ENCODE data around the gene C1QTNF6. TPM values are rescaled to one million over a fixed set of nuclear protein-coding genes. Genes with fewer than 3 reads are reported as not detected.

The C1QTNF6 gene
- total RNA-seq, 1 donor from 2014 or later: 8.2 TPM

DNA sequence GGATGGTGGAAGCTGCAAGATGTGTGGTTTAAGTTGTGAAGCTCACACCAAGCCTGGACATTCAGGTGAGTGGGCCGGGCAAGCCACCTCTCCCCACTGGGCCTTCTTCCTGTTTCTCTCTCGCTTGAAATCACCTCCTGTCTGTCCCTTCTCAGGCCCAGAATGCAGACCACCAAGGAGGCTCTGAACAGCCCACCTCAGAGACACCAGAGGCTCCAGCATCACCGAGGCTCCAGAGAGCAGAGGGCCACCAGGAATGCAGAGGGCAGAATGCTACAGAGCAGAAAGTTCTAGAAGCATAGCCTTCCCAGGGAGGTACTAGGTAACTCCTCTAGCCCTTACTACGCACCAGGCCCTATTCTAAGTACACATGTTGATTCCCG, 23.6 kb downstream of the C1QTNF6 start:
- Mint-ChIP-seq H3K9me3 (no peaks in the 10 kb centered on the region), H3K27ac (peak overlapping the region; percentile 72), H3K4me1 (peaks cover 40% of the 10 kb centered on the region), H3K36me3 (ENCODE audit: low read depth) (no peaks in the 10 kb centered on the region), H3K27me3 (no peaks in the 10 kb centered on the region), H3K4me3 (no peak overlapping the region)
- DNase-seq (no peak), ATAC-seq (ENCODE audit: low read depth) (no peak)
- TF ChIP-seq, protein P1, sequence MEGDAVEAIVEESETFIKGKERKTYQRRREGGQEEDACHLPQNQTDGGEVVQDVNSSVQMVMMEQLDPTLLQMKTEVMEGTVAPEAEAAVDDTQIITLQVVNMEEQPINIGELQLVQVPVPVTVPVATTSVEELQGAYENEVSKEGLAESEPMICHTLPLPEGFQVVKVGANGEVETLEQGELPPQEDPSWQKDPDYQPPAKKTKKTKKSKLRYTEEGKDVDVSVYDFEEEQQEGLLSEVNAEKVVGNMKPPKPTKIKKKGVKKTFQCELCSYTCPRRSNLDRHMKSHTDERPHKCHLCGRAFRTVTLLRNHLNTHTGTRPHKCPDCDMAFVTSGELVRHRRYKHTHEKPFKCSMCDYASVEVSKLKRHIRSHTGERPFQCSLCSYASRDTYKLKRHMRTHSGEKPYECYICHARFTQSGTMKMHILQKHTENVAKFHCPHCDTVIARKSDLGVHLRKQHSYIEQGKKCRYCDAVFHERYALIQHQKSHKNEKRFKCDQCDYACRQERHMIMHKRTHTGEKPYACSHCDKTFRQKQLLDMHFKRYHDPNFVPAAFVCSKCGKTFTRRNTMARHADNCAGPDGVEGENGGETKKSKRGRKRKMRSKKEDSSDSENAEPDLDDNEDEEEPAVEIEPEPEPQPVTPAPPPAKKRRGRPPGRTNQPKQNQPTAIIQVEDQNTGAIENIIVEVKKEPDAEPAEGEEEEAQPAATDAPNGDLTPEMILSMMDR (IDR thresholded peaks at IDR 0.05): no peak
- ChIA-PET POLR2A (interaction anchor here (3.9 kb wide), 1 partner anchor 41 kb away, joined by 34 read pairs; no protein-coding TSS in a partner anchor), CTCF (interaction anchor here (0.9 kb wide), 1 partner anchor 96 kb away, joined by 3 read pairs; no protein-coding TSS in a partner anchor)
- intact Hi-C loops (cut with micrococcal nuclease): no loop called here

DNA sequence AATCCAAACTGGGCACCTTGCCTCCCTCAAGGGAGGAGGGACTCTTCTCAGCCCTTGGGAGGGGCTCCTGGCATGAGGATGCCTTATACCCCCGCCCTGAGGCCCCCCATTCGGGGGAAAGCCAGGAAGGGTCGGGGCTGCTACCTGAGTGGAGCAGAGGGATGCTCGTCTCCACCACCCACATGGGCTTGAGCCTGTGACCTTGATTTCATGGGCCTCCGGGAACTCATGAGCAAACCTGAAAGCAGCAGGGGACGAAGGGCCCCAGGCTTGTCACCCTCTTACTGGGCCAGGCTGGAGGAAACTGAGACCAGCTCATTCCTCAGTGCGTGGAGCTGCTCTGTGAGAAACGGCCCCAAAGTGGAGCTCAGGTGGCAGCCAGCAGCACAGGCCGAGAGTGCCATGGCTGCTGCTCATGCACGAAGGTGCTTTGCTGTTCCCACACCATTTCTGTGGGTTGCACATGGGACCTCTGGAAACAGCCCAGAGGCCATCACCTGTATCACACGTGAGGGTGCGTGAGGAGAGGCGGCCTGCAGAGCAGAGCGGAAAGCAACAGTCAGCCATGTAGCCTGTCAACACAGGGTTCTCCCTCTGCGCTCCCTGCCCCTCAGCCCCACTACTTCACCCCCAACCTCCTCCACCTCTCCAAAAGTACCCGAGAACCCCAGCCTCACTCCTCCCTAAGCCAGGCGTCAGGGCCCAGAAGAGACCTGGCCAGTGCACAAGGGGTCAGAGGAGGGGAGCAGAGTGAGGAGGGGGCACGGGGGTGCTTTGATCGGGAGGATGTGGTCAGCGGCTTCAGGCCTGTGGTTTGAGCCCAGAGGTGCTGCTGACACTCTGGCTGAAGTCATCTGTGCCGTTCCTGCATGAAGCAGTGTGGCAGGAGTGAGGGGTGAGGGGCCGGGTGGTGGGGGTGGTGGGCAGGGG, 24.2 kb downstream of the C1QTNF6 start:
- ATAC-seq (ENCODE audit: low read depth): no peak
- Mint-ChIP-seq H3K36me3 (ENCODE audit: low read depth) (no peaks in the 10 kb centered on the region), H3K4me1 (peaks cover 40% of the 10 kb centered on the region), H3K27ac (peak overlapping the region; percentile 50), H3K27me3 (no peaks in the 10 kb centered on the region), H3K4me3 (no peak overlapping the region), H3K9me3 (no peaks in the 10 kb centered on the region)
- ChIA-PET CTCF (interaction anchor here (0.6 to 4.8 kb wide), 7 partner anchors 24 to 110 kb away, joined by 3 to 17 read pairs (median 3); no protein-coding TSS in a partner anchor), POLR2A (interaction anchor here (0.6 to 3.9 kb wide), 10 partner anchors 10 to 653 kb away, joined by 3 to 34 read pairs (median 6); partner anchors contain the start of gene IL2RB)
- intact Hi-C loops (cut with micrococcal nuclease): loop anchor here (1.0 kb wide), 1 partner anchor 12 kb away; no protein-coding TSS in a partner anchor
- no peak for DNase-seq
- TF ChIP-seq, protein P1 (IDR thresholded peaks at IDR 0.05): no peak

DNA sequence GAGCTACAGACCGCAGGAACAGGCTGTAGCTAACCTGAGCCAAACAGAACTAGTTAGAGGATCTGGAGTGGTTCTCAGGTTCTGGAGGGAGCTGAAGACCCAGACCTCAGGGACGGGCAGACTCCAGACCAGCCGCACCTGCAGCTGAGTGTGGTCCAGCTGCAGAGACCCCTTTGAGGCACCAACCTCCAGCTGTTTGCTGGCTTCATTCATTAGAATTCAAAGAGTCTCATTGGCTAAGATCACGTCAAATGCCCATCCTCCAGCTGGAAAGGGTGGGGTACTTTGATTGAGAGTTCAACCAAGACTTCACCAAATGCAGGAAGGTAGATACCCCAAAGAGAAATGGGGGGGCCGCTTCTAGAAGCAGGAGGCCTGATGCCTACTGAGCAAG, 25.0 kb downstream of the C1QTNF6 start:
- POLR2A ChIA-PET: interaction anchor here (0.6 to 3.9 kb wide), 12 partner anchors 11 to 654 kb away, joined by 3 to 34 read pairs (median 6); partner anchors contain the start of gene IL2RB
- DNase-seq (no peak), ATAC-seq (ENCODE audit: low read depth) (no peak)
- CTCF ChIA-PET: interaction anchor here (0.6 to 4.8 kb wide), 6 partner anchors 24 to 110 kb away, joined by 3 to 17 read pairs (median 4); no protein-coding TSS in a partner anchor
- Mint-ChIP-seq H3K4me1 (peaks cover 41% of the 10 kb centered on the region), H3K36me3 (ENCODE audit: low read depth) (no peaks in the 10 kb centered on the region), H3K27ac (peak overlapping the region; percentile 77), H3K9me3 (no peaks in the 10 kb centered on the region), H3K27me3 (peaks cover 3% of the 10 kb centered on the region), H3K4me3 (peak overlapping the region; percentile 47)
- TF ChIP-seq, protein P1 (IDR thresholded peaks at IDR 0.05): no peak
- intact Hi-C loops (cut with micrococcal nuclease): loop anchor here (1.0 kb wide), 1 partner anchor 13 kb away; no protein-coding TSS in a partner anchor

DNA sequence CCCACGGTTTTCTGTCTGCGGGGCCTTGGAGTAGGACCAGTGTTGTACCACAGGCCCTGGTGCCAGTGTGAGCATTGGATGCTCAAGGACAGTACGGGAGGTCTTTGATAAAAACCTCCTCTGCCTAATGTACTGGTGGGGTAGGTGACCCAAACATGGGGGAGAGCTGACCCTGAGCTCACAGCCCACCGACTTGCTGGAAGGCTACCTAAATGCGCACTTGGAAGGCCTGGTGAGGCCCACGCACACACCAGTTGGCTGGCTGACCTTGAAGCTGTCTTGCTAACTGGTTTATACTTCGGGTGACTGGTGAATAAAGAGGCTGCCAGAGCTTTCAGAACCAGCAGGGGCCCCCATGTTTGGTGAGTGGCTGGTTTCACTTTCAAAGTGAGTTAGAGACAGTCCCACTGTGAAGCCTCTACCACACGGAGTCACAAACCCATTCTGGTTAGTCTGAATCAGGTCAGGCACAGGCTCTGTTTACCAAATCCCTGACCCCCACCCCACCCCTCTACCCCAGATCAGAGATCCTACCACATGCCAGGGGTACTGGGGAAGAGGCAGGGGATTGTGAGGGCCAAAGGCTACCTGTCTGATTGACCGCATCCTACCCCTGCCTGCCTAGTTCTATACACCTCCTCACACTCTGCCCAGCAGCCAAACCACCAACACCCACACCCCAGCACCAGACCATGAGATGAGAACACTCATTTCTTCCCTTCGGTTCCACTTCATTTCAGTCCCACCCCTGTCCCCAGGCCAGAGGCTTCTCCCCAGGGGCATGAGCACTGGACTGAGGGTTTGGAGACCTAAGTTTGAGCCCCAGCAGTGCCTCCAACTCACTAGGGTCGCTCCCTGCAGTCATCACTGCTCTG, 25.6 kb downstream of the C1QTNF6 start:
- TF ChIP-seq, protein P1 (IDR thresholded peaks at IDR 0.05): no peak
- peak overlapping the region; percentile 77 for H3K27ac Mint-ChIP-seq
- H3K27me3 Mint-ChIP-seq: peaks cover 5% of the 10 kb centered on the region
- ChIA-PET CTCF (interaction anchor here (1.1 to 4.8 kb wide), 6 partner anchors 15 to 98 kb away, joined by 3 to 17 read pairs (median 4); no protein-coding TSS in a partner anchor), POLR2A (interaction anchor here (0.5 to 3.9 kb wide), 13 partner anchors 11 to 1541 kb away, joined by 3 to 34 read pairs (median 4); partner anchors contain the start of gene IL2RB)
- DNase-seq (peak; percentile 40), ATAC-seq (ENCODE audit: low read depth) (peak; percentile 80)
- H3K36me3 Mint-ChIP-seq (ENCODE audit: low read depth): no peaks in the 10 kb centered on the region
- peak overlapping the region; percentile 47 for H3K4me3 Mint-ChIP-seq
- intact Hi-C loops (cut with micrococcal nuclease): loop anchor here (1.0 kb wide), 2 partner anchors 14 to 40 kb away; no protein-coding TSS in a partner anchor
- peaks cover 41% of the 10 kb centered on the region for H3K4me1 Mint-ChIP-seq
- H3K9me3 Mint-ChIP-seq: no peaks in the 10 kb centered on the region
